AG04450 (cell line): Measurements from ENCODE around the gene TMEM215. TPM values are rescaled to one million over a fixed set of nuclear protein-coding genes. Genes with fewer than 3 reads are reported as not detected.

Experiments
- CTCF ChIA-PET: fragments of 300-600, 350-600 bp; formaldehyde crosslinking; extraction: SDS; loops from one replicate; lab custom pipeline; 2022; ENCODE audit warnings: antibody characterized with exemption, inconsistent platforms; lab: Charles Lee
- POLR2A ChIA-PET: fragments of 350-600 bp; formaldehyde crosslinking; extraction: SDS; loops from one replicate; lab custom pipeline; 2021; ENCODE audit warnings: antibody characterized with exemption, inconsistent platforms; lab: Yijun Ruan, JAX
- DNase-seq: peaks from one replicate; pipeline ENCODE4 v3.0.0-alpha.2; 2011; ENCODE audit warnings: low read depth, low spot score
- H3K27ac ChIP-seq: one replicate; pipeline ENCODE4 v1.5.1; 2012; ENCODE audit warnings: low read depth, low read length, control low read depth
- H3K27me3 ChIP-seq: one replicate; pipeline ENCODE4 v1.6.0; 2012; ENCODE audit warnings: low read length; ENCODE audit not compliant: control insufficient read depth, insufficient read depth
- H3K4me3 ChIP-seq: 2 replicates; pipeline ENCODE4 v1.5.1; 2011; ENCODE audit warnings: mild to moderate bottlenecking, low read depth, low read length, control low read depth
- H3K9me3 ChIP-seq: 2 replicates; pipeline ENCODE4 v1.5.1; 2012; ENCODE audit warnings: low read length; ENCODE audit not compliant: control insufficient read depth, insufficient read depth
- CTCF ChIP-seq: IDR thresholded peaks from 2 replicates; pipeline ENCODE4 v1.5.1; 2011; ENCODE audit warnings: low read depth, low read length, control low read depth, inconsistent platforms
- polyA minus RNA-seq: library from RNA; depleted of rRNA, polyadenylated mRNA; stranded (reverse); fragments of >200 nt; gene quantifications from 2 replicates; pipeline ENCODE4 v1.2.3, GENCODE V29; 2011; rRNA and poly(A)+ RNA removed
- polyA plus RNA-seq: library from polyadenylated mRNA; depleted of rRNA; stranded (reverse); fragments of >200 nt; gene quantifications from 2 replicates; pipeline ENCODE4 v1.2.3, GENCODE V29; 2011; rRNA removed

TMEM215 gene
- polyA plus RNA-seq (not detected in 2 replicates), polyA minus RNA-seq (not detected in 2 replicates)

GRCh38 chr9:32783168-32783891, at the start of gene TMEM215:
TMEM215 (plus strand) TSS chr9:32783540; CDS start chr9:32784184, 644 bp downstream.
- DNase-seq, result no peak
- ChIA-PET POLR2A (no interaction called here), CTCF (no interaction called here)
- H3K4me3 ChIP-seq, result no peak within 1 kb of the TSS
- no peak within 1 kb of the TSS for H3K27ac ChIP-seq
- peaks cover 24% of the 10 kb centered on the region for H3K27me3 ChIP-seq
- no peaks in the 10 kb centered on the region for H3K9me3 ChIP-seq
- TF ChIP-seq CTCF, result no peak

GRCh38 chr9:32735476-32735875, 47.9 kb upstream of the TMEM215 start:
- no peaks in the 10 kb centered on the region for H3K27me3 ChIP-seq
- ChIA-PET POLR2A (no interaction called here), CTCF (no interaction called here)
- H3K9me3 ChIP-seq, result no peaks in the 10 kb centered on the region
- no peak for TF ChIP-seq CTCF
- no peak overlapping the region for H3K4me3 ChIP-seq
- DNase-seq, result no peak
- no peak overlapping the region for H3K27ac ChIP-seq

- DNase-seq, result no peak
- CTCF ChIA-PET, result no interaction called here
- Histone ChIP-seq H3K9me3 (no peaks in the 10 kb centered on the region), H3K27me3 (no peaks in the 10 kb centered on the region), H3K27ac (no peak overlapping the region), H3K4me3 (no peak overlapping the region)
- POLR2A ChIA-PET, result no interaction called here
- TF ChIP-seq CTCF, result no peak
Measured at GRCh38 chr9:32737378-32737777, 46.0 kb upstream of the TMEM215 start.

- CTCF ChIA-PET, result no interaction called here
- POLR2A ChIA-PET, result no interaction called here
- no peak for DNase-seq
Measured at GRCh38 chr9:32738501-32739172, 44.7 kb upstream of the TMEM215 start.

More at GRCh38 chr9:32738501-32739172, 44.7 kb upstream of the TMEM215 start:
- Histone ChIP-seq H3K27ac (no peak overlapping the region), H3K27me3 (no peaks in the 10 kb centered on the region), H3K4me3 (no peak overlapping the region), H3K9me3 (no peaks in the 10 kb centered on the region)
- no peak for TF ChIP-seq CTCF
